ENCODE data around the gene USP32. TPM values are rescaled to one million over a fixed set of nuclear protein-coding genes. Genes with fewer than 3 reads are reported as not detected.

The USP32 gene
- total and polyA plus RNA-seq, 2 donors (not counting 1 experiment from before 2014, with no cell fraction given), result 7.7 to 48.8 TPM

DNA sequence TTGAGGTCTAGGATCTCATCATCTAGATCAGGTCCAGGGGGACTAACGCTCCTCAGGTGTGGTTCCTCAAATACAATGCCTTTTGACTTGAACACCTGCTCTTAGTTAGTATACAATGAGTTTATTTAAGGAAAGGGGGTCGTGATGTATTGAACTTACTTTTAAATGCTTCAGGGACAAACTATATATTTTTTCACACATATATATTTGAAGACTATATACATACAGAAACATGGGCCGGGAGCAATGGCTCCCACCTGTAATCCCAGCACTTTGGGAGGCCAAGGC is 11.5 kb upstream of the USP32 start:
- Mint-ChIP-seq H3K27ac (no peak overlapping the region), H3K4me1 (peaks cover 37% of the 10 kb centered on the region), H3K4me3 (no peak overlapping the region), H3K27me3 (no peaks in the 10 kb centered on the region), H3K9me3 (ENCODE audit: insufficient read depth) (no peaks in the 10 kb centered on the region)
- Histone ChIP-seq H3K9me3 (ENCODE audit: control extremely low read depth in 1 of 3, control insufficient read depth in 2 of 3, insufficient read depth in 1 of 3, low read length in 2 of 3) (no peaks in the 10 kb centered on the region), H2AFZ (ENCODE audit: insufficient read depth, low read depth, low read length, poor library complexity, severe bottlenecking) (no peak overlapping the region), H3K4me3 (ENCODE audit: control extremely low read depth in 1 of 5, extremely low read depth in 1 of 5, insufficient read depth in 1 of 5, low read depth in 2 of 5, low read length in 4 of 5) (no peak overlapping the region), H3K4me2 (replicated peaks; ENCODE audit: low read depth, low read length, poor library complexity, severe bottlenecking) (no peak overlapping the region), H3K79me2 (ENCODE audit: control insufficient read depth, insufficient read depth, low read length) (no peaks in the 10 kb centered on the region), H3K27me3 (replicated peaks in 1 of 4; ENCODE audit: control extremely low read depth in 1 of 4, control insufficient read depth in 3 of 4, insufficient read depth in 4 of 4, low read length in 3 of 4) (no peaks in the 10 kb centered on the region), H4K20me1 (ENCODE audit: control insufficient read depth, insufficient read depth, low read length, poor library complexity, severe bottlenecking) (no peaks in the 10 kb centered on the region), H3K27ac (ENCODE audit: low read length in 2 of 2) (no peak overlapping the region), H3K9ac (ENCODE audit: low read length) (no peak overlapping the region), H3K36me3 (replicated peaks in 1 of 2; ENCODE audit: control extremely low read depth in 1 of 2, control insufficient read depth in 1 of 2, extremely low read depth in 1 of 2, insufficient read depth in 2 of 2, low read length in 1 of 2) (no peaks in the 10 kb centered on the region), H3K4me1 (ENCODE audit: control insufficient read depth in 2 of 2, insufficient read depth in 2 of 2, low read length in 2 of 2) (peaks cover 14 to 30% of the 10 kb centered on the region in 2 donors)
- ATAC-seq (ENCODE audit: low read depth) (no peak), DNase-seq (no peak)
- intact Hi-C loops (cut with micrococcal nuclease), result no loop called here
- TF ChIP-seq, protein P1, sequence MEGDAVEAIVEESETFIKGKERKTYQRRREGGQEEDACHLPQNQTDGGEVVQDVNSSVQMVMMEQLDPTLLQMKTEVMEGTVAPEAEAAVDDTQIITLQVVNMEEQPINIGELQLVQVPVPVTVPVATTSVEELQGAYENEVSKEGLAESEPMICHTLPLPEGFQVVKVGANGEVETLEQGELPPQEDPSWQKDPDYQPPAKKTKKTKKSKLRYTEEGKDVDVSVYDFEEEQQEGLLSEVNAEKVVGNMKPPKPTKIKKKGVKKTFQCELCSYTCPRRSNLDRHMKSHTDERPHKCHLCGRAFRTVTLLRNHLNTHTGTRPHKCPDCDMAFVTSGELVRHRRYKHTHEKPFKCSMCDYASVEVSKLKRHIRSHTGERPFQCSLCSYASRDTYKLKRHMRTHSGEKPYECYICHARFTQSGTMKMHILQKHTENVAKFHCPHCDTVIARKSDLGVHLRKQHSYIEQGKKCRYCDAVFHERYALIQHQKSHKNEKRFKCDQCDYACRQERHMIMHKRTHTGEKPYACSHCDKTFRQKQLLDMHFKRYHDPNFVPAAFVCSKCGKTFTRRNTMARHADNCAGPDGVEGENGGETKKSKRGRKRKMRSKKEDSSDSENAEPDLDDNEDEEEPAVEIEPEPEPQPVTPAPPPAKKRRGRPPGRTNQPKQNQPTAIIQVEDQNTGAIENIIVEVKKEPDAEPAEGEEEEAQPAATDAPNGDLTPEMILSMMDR (IDR thresholded peaks at IDR 0.05), result no peak
- TF ChIP-seq EZH2 (IDR thresholded peaks at IDR 0.05; ENCODE audit: borderline replicate concordance, insufficient read depth, low read depth, low read length, poor library complexity, severe bottlenecking), result no peak
- no CpG with 5 or more reads among the region's 3 CpGs for WGBS (ENCODE audit: insufficient coverage)
- ChIA-PET CTCF (no interaction called here), POLR2A (interaction anchor here (0.7 kb wide), 1 partner anchor 36 kb away, joined by 3 read pairs; no protein-coding TSS in a partner anchor)

- H3K4me3 Mint-ChIP-seq, result no peak overlapping the region
- peaks cover 28 to 45% of the 10 kb centered on the region in 2 donors for H3K4me1 ChIP-seq (ENCODE audit: control insufficient read depth in 2 of 2, insufficient read depth in 2 of 2, low read length in 2 of 2)
- H3K4me2 ChIP-seq (replicated peaks; ENCODE audit: low read depth, low read length, poor library complexity, severe bottlenecking), result no peak overlapping the region
- H3K27ac Mint-ChIP-seq, result no peak overlapping the region
- intact Hi-C loops (cut with micrococcal nuclease), result no loop called here
- TF ChIP-seq, protein P1 (IDR thresholded peaks at IDR 0.05), result no peak
- TF ChIP-seq EZH2 (IDR thresholded peaks at IDR 0.05; ENCODE audit: borderline replicate concordance, insufficient read depth, low read depth, low read length, poor library complexity, severe bottlenecking), result no peak
- H4K20me1 ChIP-seq (ENCODE audit: control insufficient read depth, insufficient read depth, low read length, poor library complexity, severe bottlenecking), result no peaks in the 10 kb centered on the region
- ATAC-seq (ENCODE audit: low read depth) (no peak), DNase-seq (no peak)
- no peaks in the 10 kb centered on the region for H3K27me3 ChIP-seq (replicated peaks in 1 of 4; ENCODE audit: control extremely low read depth in 1 of 4, control insufficient read depth in 3 of 4, insufficient read depth in 4 of 4, low read length in 3 of 4)
- H3K27me3 Mint-ChIP-seq, result no peaks in the 10 kb centered on the region
- no peaks in the 10 kb centered on the region for H3K36me3 ChIP-seq (replicated peaks in 1 of 2; ENCODE audit: control extremely low read depth in 1 of 2, control insufficient read depth in 1 of 2, extremely low read depth in 1 of 2, insufficient read depth in 2 of 2, low read length in 1 of 2)
- ChIA-PET CTCF (interaction anchor here (1.6 kb wide), 1 partner anchor 10 kb away, joined by 5 read pairs; the partner anchor contains the start of gene USP32), POLR2A (no interaction called here)
- no peaks in the 10 kb centered on the region for H3K9me3 ChIP-seq (ENCODE audit: control extremely low read depth in 1 of 3, control insufficient read depth in 2 of 3, insufficient read depth in 1 of 3, low read length in 2 of 3)
- H3K9me3 Mint-ChIP-seq (ENCODE audit: insufficient read depth), result no peaks in the 10 kb centered on the region
- H3K9ac ChIP-seq (ENCODE audit: low read length), result no peak overlapping the region
- no peak overlapping the region for H2AFZ ChIP-seq (ENCODE audit: insufficient read depth, low read depth, low read length, poor library complexity, severe bottlenecking)
- no peak overlapping the region for H3K4me3 ChIP-seq (ENCODE audit: control extremely low read depth in 1 of 5, extremely low read depth in 1 of 5, insufficient read depth in 1 of 5, low read depth in 2 of 5, low read length in 4 of 5)
- H3K79me2 ChIP-seq (ENCODE audit: control insufficient read depth, insufficient read depth, low read length), result no peaks in the 10 kb centered on the region
- H3K4me1 Mint-ChIP-seq, result peaks cover 52% of the 10 kb centered on the region
- no peak overlapping the region for H3K27ac ChIP-seq (ENCODE audit: low read length in 2 of 2)
Observed at GRCh38 chr17:60401819-60402218, 9.9 kb upstream of the USP32 start.

Data from B cell (primary cell).